ENCODE results near the gene CXorf58.
A peak's percentile ranks its signal among the peaks of the same experiment; 100 is the strongest.

DNA sequence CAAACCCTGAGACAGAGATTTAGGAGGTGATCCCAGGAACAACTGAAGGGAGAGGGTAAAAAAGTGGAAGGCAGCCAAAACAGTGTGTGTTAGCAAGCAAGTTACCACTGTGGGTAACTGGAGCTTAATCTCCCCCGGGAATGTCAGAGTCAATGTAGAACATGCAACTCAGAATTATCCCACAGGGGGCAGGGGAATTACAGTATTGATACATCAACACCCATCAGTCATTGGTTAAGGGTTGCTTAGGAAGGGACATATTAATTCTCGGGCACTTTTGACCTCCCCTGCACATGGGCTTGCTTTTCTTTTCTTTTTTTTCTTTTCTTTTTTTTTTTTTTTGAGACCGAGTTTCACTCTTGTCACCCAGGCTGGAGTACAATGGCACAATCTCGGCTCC lies 29.3 kb downstream of the CXorf58 start:
- no peak for TF ChIP-seq CEBPB (IDR thresholded peaks at IDR 0.05; ENCODE audit: low read depth)
- TF ChIP-seq, protein P1, sequence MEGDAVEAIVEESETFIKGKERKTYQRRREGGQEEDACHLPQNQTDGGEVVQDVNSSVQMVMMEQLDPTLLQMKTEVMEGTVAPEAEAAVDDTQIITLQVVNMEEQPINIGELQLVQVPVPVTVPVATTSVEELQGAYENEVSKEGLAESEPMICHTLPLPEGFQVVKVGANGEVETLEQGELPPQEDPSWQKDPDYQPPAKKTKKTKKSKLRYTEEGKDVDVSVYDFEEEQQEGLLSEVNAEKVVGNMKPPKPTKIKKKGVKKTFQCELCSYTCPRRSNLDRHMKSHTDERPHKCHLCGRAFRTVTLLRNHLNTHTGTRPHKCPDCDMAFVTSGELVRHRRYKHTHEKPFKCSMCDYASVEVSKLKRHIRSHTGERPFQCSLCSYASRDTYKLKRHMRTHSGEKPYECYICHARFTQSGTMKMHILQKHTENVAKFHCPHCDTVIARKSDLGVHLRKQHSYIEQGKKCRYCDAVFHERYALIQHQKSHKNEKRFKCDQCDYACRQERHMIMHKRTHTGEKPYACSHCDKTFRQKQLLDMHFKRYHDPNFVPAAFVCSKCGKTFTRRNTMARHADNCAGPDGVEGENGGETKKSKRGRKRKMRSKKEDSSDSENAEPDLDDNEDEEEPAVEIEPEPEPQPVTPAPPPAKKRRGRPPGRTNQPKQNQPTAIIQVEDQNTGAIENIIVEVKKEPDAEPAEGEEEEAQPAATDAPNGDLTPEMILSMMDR (IDR thresholded peaks at IDR 0.05 in 2 of 3, conservative IDR thresholded peaks at IDR 0.05 in 1 of 3; ENCODE audit: borderline replicate concordance in 1 of 3, insufficient read depth in 1 of 3, low read depth in 2 of 3, low read length in 2 of 3): 0 out of 6 replicates have a peak, but pooled peaks of 1 of the 3 experiments have one; percentile 2
- no peak for TF ChIP-seq REST (IDR thresholded peaks at IDR 0.05; ENCODE audit: low read depth)
- TF ChIP-seq, protein P2, sequence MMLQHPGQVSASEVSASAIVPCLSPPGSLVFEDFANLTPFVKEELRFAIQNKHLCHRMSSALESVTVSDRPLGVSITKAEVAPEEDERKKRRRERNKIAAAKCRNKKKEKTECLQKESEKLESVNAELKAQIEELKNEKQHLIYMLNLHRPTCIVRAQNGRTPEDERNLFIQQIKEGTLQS (IDR thresholded peaks at IDR 0.05): no peak
- no peak for TF ChIP-seq POLR2A (IDR thresholded peaks at IDR 0.05; ENCODE audit: borderline replicate concordance, extremely low read depth, insufficient read depth, insufficient read length)
- no peak for TF ChIP-seq EZH2 (IDR thresholded peaks at IDR 0.05)
- no peak for TF ChIP-seq EZH2phosphoT487 (IDR thresholded peaks at IDR 0.05; ENCODE audit: borderline replicate concordance)
- no peak for TF ChIP-seq ELF1 (IDR thresholded peaks at IDR 0.05; ENCODE audit: borderline replicate concordance, low read depth)
- no peak for TF ChIP-seq ZNF274 (IDR thresholded peaks at IDR 0.05; ENCODE audit: low read depth, low read length)
- no peak for TF ChIP-seq YY1 (IDR thresholded peaks at IDR 0.05; ENCODE audit: extremely low read depth, insufficient replicate concordance, low read depth, low read length)
- TF ChIP-seq, protein P3, sequence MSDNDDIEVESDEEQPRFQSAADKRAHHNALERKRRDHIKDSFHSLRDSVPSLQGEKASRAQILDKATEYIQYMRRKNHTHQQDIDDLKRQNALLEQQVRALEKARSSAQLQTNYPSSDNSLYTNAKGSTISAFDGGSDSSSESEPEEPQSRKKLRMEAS (IDR thresholded peaks at IDR 0.05): no peak

Data from HCT116 (cell line).